Endothelial cell of umbilical vein (primary cell): Measurements from ENCODE around the gene SEZ6. TPM values are rescaled to one million over a fixed set of nuclear protein-coding genes. Genes with fewer than 3 reads are reported as not detected.

Source experiments
- BruUV-seq: library from RNA; stranded (reverse); fragments of 400-500 nt; replicated peaks from 2 replicates; lab custom pipeline; 2021; lab: Mats Ljungman, UMichigan
- CTCF ChIA-PET: fragments of 300-600, 350-600 bp; sonication (Branson Sonifier 250); formaldehyde crosslinking; loops from one replicate; lab custom pipeline; 2021; ENCODE audit warnings: antibody characterized with exemption, inconsistent platforms; lab: Charles Lee
- POLR2A ChIA-PET: fragments of 300-600, 350-600 bp; sonication (Branson Sonifier 250); formaldehyde crosslinking; loops from one replicate; lab custom pipeline; 2021; ENCODE audit warnings: antibody characterized with exemption, inconsistent platforms; lab: Charles Lee
- DNase-seq: peaks from one replicate; pipeline ENCODE4 v3.0.0-alpha.2; 2011; ENCODE audit warnings: low read depth, low spot score
- FAIRE-seq: peaks from 2 replicates; lab custom pipeline; 2011; peaks lifted over from hg19 to GRCh38; lab: Jason Lieb, UNC
- H2AFZ ChIP-seq: 2 replicates; pipeline ENCODE4 v1.6.0; 2012; ENCODE audit warnings: low read depth, low read length, control low read depth, inconsistent platforms
- H3K27ac ChIP-seq: 2 replicates; pipeline ENCODE4 v1.5.1; 2011; ENCODE audit warnings: low read depth, mild to moderate bottlenecking, control low read depth, low read length, moderate library complexity; ENCODE audit not compliant: insufficient read depth
- H3K27me3 ChIP-seq, 2 experiments: 2 replicates each; pipeline versions ENCODE4 v1.6.0 to v1.6.1; 2011; ENCODE audit warnings: low read length in 2 of 2, mixed read lengths in 1 of 2; ENCODE audit not compliant: control insufficient read depth in 2 of 2, insufficient read depth in 2 of 2
- H3K36me3 ChIP-seq, 2 experiments: 2 replicates in 1 of 2; 3 replicates in 1 of 2; pipeline ENCODE4 v1.5.1; 2011; ENCODE audit warnings: low read length in 2 of 2, mild to moderate bottlenecking in 1 of 2, moderate library complexity in 1 of 2; ENCODE audit not compliant: control insufficient read depth in 2 of 2, insufficient read depth in 2 of 2; ENCODE audit errors: extremely low read depth in 1 of 2
- H3K4me1 ChIP-seq: 3 replicates; pipeline ENCODE4 v1.5.1; 2011; ENCODE audit warnings: mild to moderate bottlenecking, low read length; ENCODE audit not compliant: control insufficient read depth, insufficient read depth; ENCODE audit errors: extremely low read depth
- H3K4me2 ChIP-seq: 2 replicates; pipeline ENCODE4 v1.6.1; 2011; ENCODE audit warnings: low read length, control low read depth, mixed read lengths; ENCODE audit not compliant: insufficient read depth
- H3K4me3 ChIP-seq, 3 experiments: fragments of 200-600 bp in 1 of 3; sonication (generic), shearing (Covaris generic) in 1 of 3; replicated peaks in 1 of 3; 2 replicates each; pipeline ENCODE4 v1.5.1; 2011 to 2016; ENCODE audit warnings: control low read depth in 3 of 3, low read length in 3 of 3, mild to moderate bottlenecking in 2 of 3, inconsistent platforms in 1 of 3, low read depth in 1 of 3, moderate library complexity in 1 of 3; ENCODE audit not compliant: insufficient read depth in 1 of 3
- H3K79me2 ChIP-seq: 2 replicates; pipeline ENCODE4 v1.6.0; 2012; ENCODE audit warnings: low read length, inconsistent platforms; ENCODE audit not compliant: control insufficient read depth, insufficient read depth
- H3K9ac ChIP-seq: replicated peaks from 2 replicates; pipeline ENCODE3; 2011; ENCODE audit warnings: low read length, control low read depth; ENCODE audit not compliant: insufficient read depth; ENCODE audit errors: extremely low read depth
- H3K9me1 ChIP-seq: replicated peaks from 3 replicates; pipeline ENCODE4 v1.6.0; 2011; ENCODE audit warnings: mild to moderate bottlenecking, low read length; ENCODE audit not compliant: control insufficient read depth, insufficient read depth; ENCODE audit errors: extremely low read depth
- H3K9me3 ChIP-seq: replicated peaks from 2 replicates; pipeline ENCODE4 v1.5.1; 2012; ENCODE audit warnings: low read length, inconsistent platforms; ENCODE audit not compliant: control insufficient read depth, insufficient read depth
- H4K20me1 ChIP-seq: replicated peaks from 2 replicates; pipeline ENCODE3; 2011; ENCODE audit warnings: mild to moderate bottlenecking, low read length; ENCODE audit not compliant: control insufficient read depth, insufficient read depth; ENCODE audit errors: extremely low read depth
- EZH2 ChIP-seq: IDR thresholded peaks from 2 replicates; pipeline ENCODE4 v1.6.1; 2012; ENCODE audit warnings: borderline replicate concordance, low read depth, mild to moderate bottlenecking, moderate library complexity, low read length, inconsistent platforms; ENCODE audit not compliant: severe bottlenecking
- FOS ChIP-seq: IDR thresholded peaks from 2 replicates; pipeline ENCODE4 v1.6.1; 2011; ENCODE audit warnings: mild to moderate bottlenecking, low read length, moderate library complexity, borderline replicate concordance; ENCODE audit not compliant: insufficient read depth
- GATA2 ChIP-seq: IDR thresholded peaks from 2 replicates; pipeline ENCODE4 v1.7.0; 2011; ENCODE audit warnings: low read depth, mild to moderate bottlenecking, moderate library complexity, mixed read lengths, low read length; ENCODE audit not compliant: insufficient read length, insufficient read depth
- JUN ChIP-seq: IDR thresholded peaks from 2 replicates; pipeline ENCODE4 v1.6.1; 2011; ENCODE audit warnings: borderline replicate concordance, low read depth; ENCODE audit not compliant: insufficient read length, insufficient read depth
- MAX ChIP-seq: IDR thresholded peaks from 2 replicates; pipeline ENCODE4 v1.6.1; 2011; ENCODE audit not compliant: insufficient read depth, insufficient read length
- MYC ChIP-seq: IDR thresholded peaks from one replicate; pipeline ENCODE4 v1.6.1; 2011; ENCODE audit warnings: mild to moderate bottlenecking, low read depth, low read length
- POLR2A ChIP-seq: IDR thresholded peaks from 2 replicates; pipeline ENCODE4 v1.6.1; 2012; ENCODE audit warnings: low read depth, mild to moderate bottlenecking, control low read depth, low read length
- POLR2AphosphoS5 ChIP-seq: IDR thresholded peaks from 2 replicates; pipeline ENCODE4 v1.6.1; 2012; ENCODE audit warnings: low read depth, mild to moderate bottlenecking, control low read depth, low read length, moderate library complexity; ENCODE audit not compliant: insufficient read depth
- dilution Hi-C: fragments of 300-500 bp; cut with MboI; formaldehyde crosslinking; loops from one replicate; pipeline ENCODE4 v1.15.0; 2019; ENCODE audit warnings: low sequenced_read_pairs; ENCODE audit not compliant: extremely low pct_ligation_motif_present
- intact Hi-C: fragments of 100-400 bp; cut with micrococcal nuclease; formaldehyde crosslinking; loops from one replicate; pipeline ENCODE4 v1.10.0; 2022
- polyA plus RNA-seq, 4 experiments: library from polyadenylated mRNA; depleted of rRNA in 3 of 4; stranded (reverse) in 3 of 4; unstranded in 1 of 4; fragments of >200 nt; gene quantifications; 2 replicates each; pipeline versions ENCODE4 v1.2.1 to v1.2.3, GENCODE V29; 2011 to 2012; ENCODE audit warnings: missing spikeins in 1 of 4
- total RNA-seq: library from RNA; stranded (reverse); gene quantifications from 2 replicates; pipeline ENCODE4 v1.2.3, GENCODE V29; 2021
- TF ChIP-seq, protein P1 (sequence below), 2 donors: IDR thresholded peaks; 1 replicate in 1 of 2; 2 replicates in 1 of 2; pipeline ENCODE4 v1.5.1; 2011; ENCODE audit warnings: low read length in 2 of 2, mild to moderate bottlenecking in 2 of 2, moderate library complexity in 2 of 2, control low read depth in 1 of 2, inconsistent platforms in 1 of 2, low read depth in 1 of 2; ENCODE audit not compliant: insufficient read depth in 1 of 2; ENCODE audit errors: extremely low read depth in 1 of 2

Gene SEZ6
- total and polyA plus RNA-seq, 2 donors (not counting 3 experiments of a cell fraction or from before 2014, with no cell fraction given), result not detected

DNA sequence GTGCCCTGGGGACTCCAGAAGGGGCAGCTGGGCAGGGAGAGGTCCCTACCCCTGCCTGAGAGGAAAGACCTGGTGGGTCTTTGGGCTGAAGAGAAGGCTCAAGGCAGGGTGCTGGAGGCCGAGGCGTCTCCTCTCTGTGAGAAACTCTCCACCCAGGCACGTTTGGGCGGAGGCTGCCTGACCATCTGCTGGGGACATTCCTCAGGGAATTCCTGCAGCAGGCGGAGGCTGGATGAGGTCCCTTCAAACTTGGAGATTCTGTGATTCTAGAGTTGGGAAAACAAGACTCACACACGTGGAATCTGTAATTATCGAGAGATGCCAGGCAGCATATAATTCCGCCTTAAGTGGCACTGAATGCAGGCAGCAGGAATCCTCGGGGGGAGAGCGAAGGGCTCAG, 33.4 kb downstream of the SEZ6 start:
- Histone ChIP-seq H2AFZ (no peak overlapping the region), H3K4me2 (no peak overlapping the region), H3K9me1 (no peaks in the 10 kb centered on the region), H3K36me3 (no peaks in the 10 kb centered on the region), H3K79me2 (no peaks in the 10 kb centered on the region), H3K4me3 (no peak overlapping the region), H3K9ac (no peak overlapping the region), H3K9me3 (no peaks in the 10 kb centered on the region), H4K20me1 (no peaks in the 10 kb centered on the region), H3K4me1 (no peaks in the 10 kb centered on the region), H3K27me3 (no peaks in the 10 kb centered on the region), H3K27ac (no peak overlapping the region)
- POLR2A ChIA-PET, result no interaction called here
- DNase-seq, result no peak
- FAIRE-seq, result no peak
- no TSS peak for BruUV-seq
- CTCF ChIA-PET, result interaction anchor here (0.8 to 7.8 kb wide), 3 partner anchors 8 to 144 kb away, joined by 3 to 84 read pairs (median 9); no protein-coding TSS in a partner anchor
- TF ChIP-seq POLR2AphosphoS5 (no peak), EZH2 (no peak), MAX (no peak), GATA2 (no peak), POLR2A (no peak), JUN (no peak), MYC (no peak), FOS (no peak)
- TF ChIP-seq, protein P1, sequence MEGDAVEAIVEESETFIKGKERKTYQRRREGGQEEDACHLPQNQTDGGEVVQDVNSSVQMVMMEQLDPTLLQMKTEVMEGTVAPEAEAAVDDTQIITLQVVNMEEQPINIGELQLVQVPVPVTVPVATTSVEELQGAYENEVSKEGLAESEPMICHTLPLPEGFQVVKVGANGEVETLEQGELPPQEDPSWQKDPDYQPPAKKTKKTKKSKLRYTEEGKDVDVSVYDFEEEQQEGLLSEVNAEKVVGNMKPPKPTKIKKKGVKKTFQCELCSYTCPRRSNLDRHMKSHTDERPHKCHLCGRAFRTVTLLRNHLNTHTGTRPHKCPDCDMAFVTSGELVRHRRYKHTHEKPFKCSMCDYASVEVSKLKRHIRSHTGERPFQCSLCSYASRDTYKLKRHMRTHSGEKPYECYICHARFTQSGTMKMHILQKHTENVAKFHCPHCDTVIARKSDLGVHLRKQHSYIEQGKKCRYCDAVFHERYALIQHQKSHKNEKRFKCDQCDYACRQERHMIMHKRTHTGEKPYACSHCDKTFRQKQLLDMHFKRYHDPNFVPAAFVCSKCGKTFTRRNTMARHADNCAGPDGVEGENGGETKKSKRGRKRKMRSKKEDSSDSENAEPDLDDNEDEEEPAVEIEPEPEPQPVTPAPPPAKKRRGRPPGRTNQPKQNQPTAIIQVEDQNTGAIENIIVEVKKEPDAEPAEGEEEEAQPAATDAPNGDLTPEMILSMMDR (IDR thresholded peaks at IDR 0.05; ENCODE audit: extremely low read depth in 1 of 2, insufficient read depth in 1 of 2, low read depth in 1 of 2, low read length in 2 of 2), result no peak
- dilution Hi-C loops, result no loop called here
- intact Hi-C loops, result no loop called here
